Spleen (tissue), 11 donors: ENCODE measurements around the gene AMHR2. TPM values are rescaled to one million over a fixed set of nuclear protein-coding genes. Genes with fewer than 3 reads are reported as not detected.

Source experiments
- DNase-seq: peaks from one replicate; pipeline ENCODE4 v3.0.0-alpha.2; 2020
- H3K27ac ChIP-seq, 8 donors: fragments of 200-600 bp; sonication (generic) in 7 of 8; 1 replicate in 4 of 8; 2 replicates in 4 of 8; pipeline versions ENCODE4 v1.5.0 to v1.8.0; 2016 to 2021; ENCODE audit warnings: inconsistent platforms in 4 of 8, mild to moderate bottlenecking in 4 of 8, moderate library complexity in 1 of 8
- H3K27me3 ChIP-seq, 7 donors: fragments of 200-600 bp; sonication (generic) in 6 of 7; replicated peaks in 1 of 7; 1 replicate in 4 of 7; 2 replicates in 3 of 7; pipeline versions ENCODE4 v1.5.0 to v1.8.0; 2016 to 2021; ENCODE audit warnings: inconsistent platforms in 3 of 7, mild to moderate bottlenecking in 1 of 7
- H3K36me3 ChIP-seq, 6 donors: fragments of 200-600 bp; sonication (generic) in 5 of 6; 1 replicate in 4 of 6; 2 replicates in 2 of 6; pipeline versions ENCODE4 v1.5.0 to v1.8.0; 2016 to 2021; ENCODE audit warnings: inconsistent platforms in 2 of 6
- H3K4me1 ChIP-seq, 6 donors: fragments of 200-600 bp; sonication (generic) in 5 of 6; 1 replicate in 3 of 6; 2 replicates in 3 of 6; pipeline versions ENCODE4 v1.5.0 to v1.8.0; 2016 to 2021; ENCODE audit warnings: inconsistent platforms in 3 of 6
- H3K4me3 ChIP-seq, 8 donors: fragments of 200-600 bp; sonication (generic) in 7 of 8; 1 replicate in 4 of 8; 2 replicates in 4 of 8; pipeline versions ENCODE4 v1.5.0 to v1.8.0; 2016 to 2021; ENCODE audit warnings: inconsistent platforms in 4 of 8, mild to moderate bottlenecking in 4 of 8, moderate library complexity in 2 of 8
- H3K9me3 ChIP-seq, 8 donors: fragments of 200-600 bp; sonication (generic) in 7 of 8; 1 replicate in 4 of 8; 2 replicates in 4 of 8; pipeline versions ENCODE4 v1.5.0 to v1.8.0; 2016 to 2021; ENCODE audit warnings: inconsistent platforms in 4 of 8
- CTCF ChIP-seq, 11 experiments: fragments of 200-600 bp in 7 of 11; fragments of 450-650 bp in 4 of 11; sonication (generic) in 4 of 11; IDR thresholded peaks in 8 of 11; conservative IDR thresholded peaks in 3 of 11; 1 replicate in 7 of 11; 2 replicates in 4 of 11; pipeline versions ENCODE4 v1.4.0 to v1.8.0; 2016 to 2021; ENCODE audit warnings: antibody characterized with exemption in 11 of 11, inconsistent platforms in 4 of 11, mild to moderate bottlenecking in 1 of 11
- POLR2A ChIP-seq, 3 donors: fragments of 450-650 bp; IDR thresholded peaks; one replicate each; pipeline ENCODE4 v1.5.1; 2017; ENCODE audit warnings: antibody characterized with exemption in 3 of 3, mild to moderate bottlenecking in 1 of 3
- POLR2AphosphoS5 ChIP-seq, 3 donors: sonication (generic); formaldehyde crosslinking; IDR thresholded peaks; one replicate each; pipeline ENCODE4 v1.5.1; 2017; ENCODE audit warnings: antibody characterized with exemption in 3 of 3
- WGBS, 5 donors: extraction: QIAGEN DNeasy Blood & Tissue Kit in 3 of 5; methylation state at CpG; one replicate each; pipeline versions ENCODE4 v1.1.5 to v1.1.7; 2013 to 2018; 5-methylcytosine and 5-hydroxymethylcytosine counted together
- intact Hi-C: fragments of 100-400 bp; cut with DNase I; formaldehyde crosslinking; loops from one replicate; pipeline ENCODE4 v1.15.0; 2023; ENCODE audit warnings: low total_unique reads
- polyA plus RNA-seq, 3 donors: library from polyadenylated mRNA; stranded (reverse); fragments of 200-250 nt; gene quantifications; one replicate each; pipeline ENCODE4 v1.2.1, GENCODE V29; 2013
- total RNA-seq, 7 donors: library from RNA; depleted of rRNA in 3 of 7; stranded (reverse); fragments of >200 nt in 3 of 7; fragmentation: NEBNext Ultra II Directional in 4 of 7; extraction: Animal tissue kit (Norgen Biotek cat#: 25700) in 4 of 7; gene quantifications; one replicate each; pipeline versions ENCODE4 v1.1.0 to v1.2.1, GENCODE V29; 2016 to 2021
- donor health status: healthy with polysubstance abuse.
- donor health status: DM: no; HTN: no; CAD: no; lungs with moderate emphysema.
- donor health status: DM: no; HTN: no; CAD: no.
- donor health status: Bipolar disorder and iron deficiency.
- donor health status: healthy.
- donor health status: DM: no; HTN: no; CAD: no.
- donor health status: DM: yes; HTN: yes; CAD: no.

The AMHR2 gene
- total and polyA plus RNA-seq, 10 donors, result 1.2 to 20.6 (median 7.9) TPM

- 67 to 84% (median 82%) methylated on average over 3 of the region's 3 CpGs for WGBS, 5 donors
- intact Hi-C loops, result no loop called here
- DNase-seq, result no peak
- TF ChIP-seq CTCF (IDR thresholded peaks at IDR 0.05 in 8 of 11, conservative IDR thresholded peaks at IDR 0.05 in 3 of 11), result no peak
- peak in 1 of 3 donors; percentile 12 for TF ChIP-seq POLR2AphosphoS5 (IDR thresholded peaks at IDR 0.05)
- Histone ChIP-seq H3K9me3 (no peaks in the 10 kb centered on the region), H3K4me1 (peaks cover 3 to 80% (median 32%) of the 10 kb centered on the region in 6 donors), H3K27ac (peak overlapping the region in 1 of 8 donors; percentile 29), H3K27me3 (no peaks in the 10 kb centered on the region), H3K4me3 (no peak overlapping the region), H3K36me3 (peaks cover 7 to 100% (median 100%) of the 10 kb centered on the region in 6 donors)
Observed at GRCh38 chr12:53462935-53463334, 39.3 kb downstream of the AMHR2 start.

- Histone ChIP-seq H3K4me3 (no peak overlapping the region), H3K36me3 (peaks cover 13 to 100% (median 100%) of the 10 kb centered on the region in 6 donors), H3K9me3 (no peaks in the 10 kb centered on the region), H3K4me1 (peaks cover 3 to 80% (median 30%) of the 10 kb centered on the region in 6 donors), H3K27ac (peak overlapping the region in 2 of 8 donors; percentile 24 to 29), H3K27me3 (no peaks in the 10 kb centered on the region)
- intact Hi-C loops, result no loop called here
- WGBS, 5 donors, result 61 to 76% (median 65%) methylated on average over 5 of the region's 5 CpGs
- no peak for TF ChIP-seq POLR2AphosphoS5 (IDR thresholded peaks at IDR 0.05)
- TF ChIP-seq CTCF (IDR thresholded peaks at IDR 0.05 in 8 of 11, conservative IDR thresholded peaks at IDR 0.05 in 3 of 11), result no peak
- no peak for TF ChIP-seq POLR2A (IDR thresholded peaks at IDR 0.05)
- DNase-seq, result no peak
Observed at GRCh38 chr12:53463802-53464560, 40.3 kb downstream of the AMHR2 start.

- TF ChIP-seq POLR2AphosphoS5 (IDR thresholded peaks at IDR 0.05) (peak in 2 of 3 donors; percentile 50 to 61), CTCF (IDR thresholded peaks at IDR 0.05 in 8 of 11, conservative IDR thresholded peaks at IDR 0.05 in 3 of 11) (no peak)
- H3K4me3 ChIP-seq, result no peak overlapping the region
- peak overlapping the region in 2 of 8 donors; percentile 22 to 58 for H3K27ac ChIP-seq
- 88 to 96% (median 95%) methylated on average over 11 of the region's 11 CpGs for WGBS, 5 donors
- peaks cover 13 to 100% (median 100%) of the 10 kb centered on the region in 6 donors for H3K36me3 ChIP-seq
- DNase-seq, result no peak
- H3K4me1 ChIP-seq, result peaks cover 3 to 71% (median 29%) of the 10 kb centered on the region in 6 donors
- intact Hi-C loops, result no loop called here
- no peaks in the 10 kb centered on the region for H3K9me3 ChIP-seq
- no peaks in the 10 kb centered on the region for H3K27me3 ChIP-seq
Observed at GRCh38 chr12:53464685-53465418, 41.2 kb downstream of the AMHR2 start.

GRCh38 chr12:53465679-53466078, 42.0 kb downstream of the AMHR2 start:
- Histone ChIP-seq H3K27ac (peak overlapping the region in 3 of 8 donors; percentile 22 to 58 (median 26)), H3K4me3 (no peak overlapping the region), H3K27me3 (no peaks in the 10 kb centered on the region), H3K9me3 (no peaks in the 10 kb centered on the region), H3K36me3 (peaks cover 9 to 100% (median 100%) of the 10 kb centered on the region in 6 donors), H3K4me1 (peaks cover 3 to 66% (median 28%) of the 10 kb centered on the region in 6 donors)
- DNase-seq, result no peak
- TF ChIP-seq CTCF (IDR thresholded peaks at IDR 0.05 in 8 of 11, conservative IDR thresholded peaks at IDR 0.05 in 3 of 11), result no peak
- TF ChIP-seq POLR2AphosphoS5 (IDR thresholded peaks at IDR 0.05), result no peak
- TF ChIP-seq POLR2A (IDR thresholded peaks at IDR 0.05), result no peak
- intact Hi-C loops, result no loop called here
- WGBS, 5 donors, result 62 to 85% (median 75%) methylated on average over 2 of the region's 2 CpGs
